Astrocyte of the spinal cord (primary cell): Measurements from ENCODE around the gene SEMA6A.

ENCODE experiments used
- DNase-seq: peaks from one replicate; pipeline ENCODE4 v3.0.0; 2011; ENCODE audit warnings: low read depth, low spot score
- H3K4me3 ChIP-seq: 2 replicates; pipeline ENCODE4 v1.5.1; 2011; ENCODE audit warnings: low read depth, mild to moderate bottlenecking, low read length, moderate library complexity
- in situ Hi-C: cut with HindIII; loops from 2 replicates; pipeline ENCODE4 v1.10.0; 2017; ENCODE audit warnings: low sequenced_read_pairs
- TF ChIP-seq, protein P1 (sequence below): IDR thresholded peaks from 2 replicates; pipeline ENCODE4 v1.5.1; 2012; ENCODE audit warnings: low read depth, mild to moderate bottlenecking, low read length, inconsistent platforms

The SEMA6A gene

DNA sequence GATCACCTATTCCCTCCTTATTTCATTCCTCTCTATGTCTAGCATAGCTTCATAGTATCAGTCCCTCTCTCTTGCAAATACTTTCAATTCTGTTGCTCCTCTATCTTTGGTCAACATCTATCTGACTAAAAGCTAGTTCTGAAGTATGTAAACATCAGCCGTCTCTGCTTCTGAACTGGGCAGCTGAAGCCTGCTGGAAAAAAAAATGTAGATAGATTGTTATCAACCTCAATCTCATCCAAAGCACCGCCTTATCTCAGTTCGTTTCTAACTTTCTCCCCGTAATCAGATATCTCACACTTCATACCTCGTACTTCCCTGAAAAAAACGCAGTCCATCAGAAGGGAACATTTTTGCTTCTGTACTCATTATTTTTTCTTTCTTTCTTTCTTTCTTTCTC is 4.5 kb upstream of the SEMA6A start:
- in situ Hi-C loops, result no loop called here
- H3K4me3 ChIP-seq, result no peak overlapping the region
- TF ChIP-seq, protein P1, sequence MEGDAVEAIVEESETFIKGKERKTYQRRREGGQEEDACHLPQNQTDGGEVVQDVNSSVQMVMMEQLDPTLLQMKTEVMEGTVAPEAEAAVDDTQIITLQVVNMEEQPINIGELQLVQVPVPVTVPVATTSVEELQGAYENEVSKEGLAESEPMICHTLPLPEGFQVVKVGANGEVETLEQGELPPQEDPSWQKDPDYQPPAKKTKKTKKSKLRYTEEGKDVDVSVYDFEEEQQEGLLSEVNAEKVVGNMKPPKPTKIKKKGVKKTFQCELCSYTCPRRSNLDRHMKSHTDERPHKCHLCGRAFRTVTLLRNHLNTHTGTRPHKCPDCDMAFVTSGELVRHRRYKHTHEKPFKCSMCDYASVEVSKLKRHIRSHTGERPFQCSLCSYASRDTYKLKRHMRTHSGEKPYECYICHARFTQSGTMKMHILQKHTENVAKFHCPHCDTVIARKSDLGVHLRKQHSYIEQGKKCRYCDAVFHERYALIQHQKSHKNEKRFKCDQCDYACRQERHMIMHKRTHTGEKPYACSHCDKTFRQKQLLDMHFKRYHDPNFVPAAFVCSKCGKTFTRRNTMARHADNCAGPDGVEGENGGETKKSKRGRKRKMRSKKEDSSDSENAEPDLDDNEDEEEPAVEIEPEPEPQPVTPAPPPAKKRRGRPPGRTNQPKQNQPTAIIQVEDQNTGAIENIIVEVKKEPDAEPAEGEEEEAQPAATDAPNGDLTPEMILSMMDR, result no peak
- no peak for DNase-seq

DNA sequence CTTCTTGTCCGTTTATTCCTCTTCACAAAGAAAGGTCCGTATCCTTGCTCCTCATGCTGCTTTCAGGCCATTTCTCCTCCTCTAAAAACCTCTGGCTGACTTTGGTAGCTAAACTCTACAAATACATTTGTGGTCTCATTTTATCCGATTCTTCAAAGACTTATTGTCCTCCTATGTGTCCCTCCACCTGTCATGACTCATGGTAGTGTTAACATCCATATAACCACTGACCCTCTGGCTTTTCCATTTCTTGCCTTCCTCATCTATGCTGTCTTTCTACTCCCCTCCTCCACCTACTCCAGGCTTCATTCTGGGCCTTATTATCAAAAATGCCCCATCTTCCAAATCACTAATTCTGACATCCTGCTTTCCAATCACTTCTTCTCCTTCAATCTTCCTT is 4.1 kb upstream of the SEMA6A start:
- in situ Hi-C loops, result no loop called here
- no peak for DNase-seq
- H3K4me3 ChIP-seq, result no peak overlapping the region
- TF ChIP-seq, protein P1, result no peak

- TF ChIP-seq, protein P1, result no peak
- in situ Hi-C loops, result no loop called here
- DNase-seq, result no peak
- no peak overlapping the region for H3K4me3 ChIP-seq
Measured at GRCh38 chr5:116577064-116577788, 2.6 kb upstream of the SEMA6A start.

DNA sequence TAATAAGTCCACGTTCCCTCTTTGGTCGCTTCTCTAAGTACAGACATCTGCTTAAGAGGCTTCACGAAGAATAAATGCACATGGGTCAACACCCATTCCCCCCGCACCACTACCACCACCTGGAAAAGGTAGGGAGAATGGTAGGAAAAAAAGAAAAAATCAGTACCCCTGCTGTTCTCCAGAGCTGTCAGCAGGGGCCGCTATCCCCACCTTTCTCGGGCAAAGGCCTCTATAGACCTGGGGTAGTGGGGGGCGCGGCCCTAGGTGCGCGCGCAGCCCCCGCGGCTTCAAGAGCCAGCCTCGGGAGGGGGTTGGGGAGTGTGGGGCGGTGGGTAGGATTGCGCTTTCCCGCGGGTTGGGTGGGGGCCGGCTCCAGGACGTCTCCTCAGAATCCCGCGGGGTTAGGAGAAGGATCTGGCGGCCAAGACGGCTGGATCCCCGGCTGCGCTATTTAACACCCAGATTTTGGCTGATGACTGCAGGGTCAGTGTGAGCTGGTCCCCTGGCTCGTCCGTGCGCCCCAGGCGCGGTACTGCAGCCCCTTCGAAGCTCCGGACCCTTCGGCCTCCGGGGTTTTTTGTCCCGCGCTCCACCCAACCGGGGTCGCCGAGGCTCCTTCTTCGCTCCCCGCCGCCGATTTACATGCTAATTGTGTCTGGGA is 1.6 kb upstream of the SEMA6A start:
- in situ Hi-C loops, result no loop called here
- peak overlapping the region; percentile 57 for H3K4me3 ChIP-seq
- TF ChIP-seq, protein P1, result peak; percentile 91
- DNase-seq, result peak; percentile 67

GRCh38 chr5:116575326-116576052 is 866 bp upstream of the SEMA6A start:
- TF ChIP-seq, protein P1, result no peak
- in situ Hi-C loops, result no loop called here
- peak overlapping the region; percentile 57 for H3K4me3 ChIP-seq
- no peak for DNase-seq

DNA sequence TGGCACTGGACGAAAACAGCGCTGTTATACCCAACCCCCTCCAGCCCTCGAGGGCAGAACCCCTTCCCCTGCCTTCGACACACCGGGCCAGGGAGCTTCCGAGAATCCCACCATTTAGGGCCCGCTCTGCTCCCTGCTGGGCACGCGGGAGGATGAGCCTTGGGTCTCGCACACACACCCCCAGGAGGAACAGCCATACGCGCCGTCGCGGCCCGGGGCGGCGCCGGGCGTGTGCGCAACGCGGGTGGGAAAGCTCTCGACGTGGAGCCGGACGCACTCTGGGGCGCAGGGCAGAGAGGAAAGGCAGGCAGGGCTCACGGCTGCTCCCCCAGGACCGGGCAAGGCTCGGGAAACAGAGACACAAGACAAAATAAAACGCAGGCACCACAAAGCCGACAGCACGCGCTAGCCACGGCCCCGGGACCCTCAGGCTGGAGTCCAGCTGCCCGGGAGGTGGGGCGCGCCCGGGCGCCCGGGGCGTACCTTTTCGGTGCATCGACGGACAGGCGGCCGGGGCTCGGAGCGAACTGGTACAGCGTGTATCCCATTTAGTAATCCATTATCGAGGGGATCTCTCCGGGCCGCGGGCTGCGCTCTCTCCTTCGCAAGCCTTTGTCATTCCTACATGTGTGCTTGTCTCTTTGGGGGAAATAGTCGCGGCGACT is 789 bp downstream of the SEMA6A start:
- DNase-seq, result peak; percentile 35
- TF ChIP-seq, protein P1, result no peak
- in situ Hi-C loops, result no loop called here
- H3K4me3 ChIP-seq, result peak overlapping the region; percentile 57
